CD4-positive, alpha-beta T cell (primary cell): ENCODE data around the gene RXFP4. TPM values are rescaled to one million over a fixed set of nuclear protein-coding genes. Genes with fewer than 3 reads are reported as not detected.
"Not testable (repeated sequence)": the region's sequence is repeated elsewhere in the genome, so short reads cannot be mapped to it uniquely, and the experiment has no call there.

Source experiments
- ATAC-seq: fragments of 200-7000 bp; cut with Tn5 transposase; one replicate; pipeline ENCODE4 v1.10.0; 2022; ENCODE audit warnings: mild to moderate bottlenecking; ENCODE audit not compliant: poor library complexity
- CTCF ChIA-PET: fragments of 350-600 bp; sonication (Branson Sonifier 250); formaldehyde crosslinking; loops from one replicate; lab custom pipeline; 2021; ENCODE audit warnings: antibody characterized with exemption, inconsistent platforms; lab: Charles Lee
- POLR2A ChIA-PET: fragments of 350-600 bp; sonication (Branson Sonifier 250); formaldehyde crosslinking; loops from one replicate; lab custom pipeline; 2021; ENCODE audit warnings: antibody characterized with exemption, inconsistent platforms; lab: Charles Lee
- DNase-seq, 14 experiments: peaks; one replicate each; pipeline ENCODE4 v3.0.0-alpha.2; 2013 to 2020; ENCODE audit warnings: mixed read lengths in 2 of 14
- H3K27ac ChIP-seq, 2 donors: one replicate each; pipeline versions ENCODE4 v1.5.1 to v1.7.0; 2013; ENCODE audit warnings: low read length in 2 of 2, low read depth in 1 of 2, mild to moderate bottlenecking in 1 of 2
- H3K27me3 ChIP-seq, 2 experiments: 1 replicate in 1 of 2; 2 replicates in 1 of 2; pipeline versions ENCODE4 v1.6.1 to v1.7.0; 2013; ENCODE audit warnings: low read length in 2 of 2, control low read depth in 1 of 2, mild to moderate bottlenecking in 1 of 2, moderate library complexity in 1 of 2; ENCODE audit not compliant: insufficient read depth in 2 of 2, control insufficient read depth in 1 of 2
- H3K36me3 ChIP-seq: one replicate; pipeline ENCODE4 v1.6.1; 2013; ENCODE audit warnings: low read length, control low read depth; ENCODE audit not compliant: insufficient read depth
- H3K4me1 ChIP-seq: one replicate; pipeline ENCODE4 v1.6.1; 2013; ENCODE audit warnings: low read length, control low read depth; ENCODE audit not compliant: insufficient read depth
- H3K4me3 ChIP-seq: one replicate; pipeline ENCODE4 v1.5.1; 2013; ENCODE audit warnings: mild to moderate bottlenecking, low read length, moderate library complexity
- H3K9me3 ChIP-seq, 2 experiments: 1 replicate in 1 of 2; 2 replicates in 1 of 2; pipeline versions ENCODE4 v1.6.1 to v1.7.0; 2013; ENCODE audit warnings: low read length in 2 of 2, mild to moderate bottlenecking in 2 of 2, control low read depth in 1 of 2, moderate library complexity in 1 of 2; ENCODE audit not compliant: control insufficient read depth in 1 of 2, insufficient read depth in 1 of 2
- H3K27ac Mint-ChIP-seq: one replicate; pipeline ENCODE4 v1.8.0; 2020; ENCODE audit warnings: mixed read lengths
- H3K27me3 Mint-ChIP-seq: one replicate; pipeline ENCODE4 v1.8.0; 2021; ENCODE audit warnings: mixed read lengths
- H3K36me3 Mint-ChIP-seq: one replicate; pipeline ENCODE4 v1.8.0; 2021; ENCODE audit warnings: low read depth, mixed read lengths
- H3K4me1 Mint-ChIP-seq: one replicate; pipeline ENCODE4 v1.8.0; 2021; ENCODE audit warnings: low read depth, mixed read lengths
- H3K4me3 Mint-ChIP-seq: one replicate; pipeline ENCODE4 v1.8.0; 2020; ENCODE audit warnings: mild to moderate bottlenecking, mixed read lengths
- H3K9me3 Mint-ChIP-seq: one replicate; pipeline ENCODE4 v1.8.0; 2020; ENCODE audit warnings: mixed read lengths
- intact Hi-C, 2 experiments: fragments of 100-400 bp; cut with DNase I in 1 of 2; cut with micrococcal nuclease in 1 of 2; formaldehyde crosslinking; loops; one replicate each; pipeline versions ENCODE4 v1.15.1 to v1.9.0; 2023 to 2025; cut with DNase I, micrococcal nuclease
- total RNA-seq, 174 experiments: library from RNA in 2 of 174; stranded (reverse) in 2 of 174; gene quantifications; one replicate each; pipeline ENCODE4 v1.2.3 and lab custom pipeline; 2021 to 2026
- TF ChIP-seq, protein P1 (sequence below): fragments of 200-600 bp; IDR thresholded peaks from one replicate; pipeline ENCODE4 v1.8.0; 2022; ENCODE audit warnings: antibody characterized with exemption, mild to moderate bottlenecking

RXFP4 gene
- total RNA-seq, 2 experiments from 2014 or later, result not detected

DNA sequence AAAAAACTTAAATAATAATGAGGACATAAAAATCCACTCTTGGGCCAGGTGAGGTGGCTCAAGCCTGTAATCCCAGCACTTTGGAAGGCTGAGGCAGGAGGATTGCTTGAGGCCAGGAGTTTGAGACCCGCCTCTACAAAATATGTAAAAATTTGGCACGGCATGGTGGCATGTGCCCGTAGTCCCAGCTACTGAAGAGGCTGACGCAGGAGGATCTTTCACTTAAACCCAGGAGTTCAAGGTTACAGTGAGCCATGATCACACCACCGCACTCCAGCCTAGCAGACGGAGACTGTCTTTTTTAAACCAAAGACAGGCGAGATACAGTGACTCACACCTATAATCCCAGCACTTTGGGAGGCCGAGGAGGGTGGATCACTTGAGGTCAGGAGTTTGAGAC lies 45.0 kb upstream of the RXFP4 start:
- intact Hi-C loops, result not testable (repeated sequence)

GRCh38 chr1:155897746-155898145 lies 43.7 kb upstream of the RXFP4 start:
- POLR2A ChIA-PET, result no interaction called here
- peaks cover 46% of the 10 kb centered on the region for H3K36me3 Mint-ChIP-seq

More for the DNA sequence above, 45.0 kb upstream of the RXFP4 start:
- ATAC-seq, H3K27ac ChIP-seq, CTCF ChIA-PET, H3K4me3 ChIP-seq, H3K27me3 Mint-ChIP-seq, H3K9me3 ChIP-seq, H3K9me3 Mint-ChIP-seq, H3K27me3 ChIP-seq, H3K27ac Mint-ChIP-seq, H3K4me3 Mint-ChIP-seq, DNase-seq, POLR2A ChIA-PET: not testable (repeated sequence)
- Mint-ChIP-seq H3K36me3 (peaks cover 41% of the 10 kb centered on the region), H3K4me1 (peaks cover 21% of the 10 kb centered on the region)
- Histone ChIP-seq H3K36me3 (peaks cover 42% of the 10 kb centered on the region), H3K4me1 (peaks cover 12% of the 10 kb centered on the region)

DNA sequence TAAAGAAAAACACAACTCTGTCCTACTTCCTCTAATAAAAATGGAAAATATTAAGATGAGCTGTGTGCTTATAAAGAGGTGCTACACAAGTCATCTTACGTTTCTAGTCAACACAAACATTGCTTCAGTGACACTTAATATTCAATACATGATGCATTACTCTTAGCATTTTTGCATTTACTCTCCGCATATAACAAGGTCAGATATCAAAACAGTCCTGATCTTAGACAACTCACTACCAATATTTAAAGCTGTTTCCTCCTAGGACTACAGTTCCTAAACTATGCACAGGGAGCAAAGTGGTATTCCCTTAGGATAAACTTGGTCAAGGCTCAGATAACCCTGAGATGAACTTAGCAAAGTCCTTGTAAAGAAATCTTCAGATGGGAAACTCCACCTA lies 42.5 kb upstream of the RXFP4 start:
- Mint-ChIP-seq H3K36me3 (peaks cover 53% of the 10 kb centered on the region), H3K27ac (peak overlapping the region; percentile 4), H3K27me3 (no peaks in the 10 kb centered on the region), H3K4me3 (no peak overlapping the region), H3K4me1 (peaks cover 7% of the 10 kb centered on the region), H3K9me3 (no peaks in the 10 kb centered on the region)
- Histone ChIP-seq H3K9me3 (no peaks in the 10 kb centered on the region), H3K27ac (no peak overlapping the region), H3K4me1 (peaks cover 1% of the 10 kb centered on the region), H3K4me3 (no peak overlapping the region), H3K27me3 (no peaks in the 10 kb centered on the region), H3K36me3 (peaks cover 54% of the 10 kb centered on the region)
- ATAC-seq (no peak), DNase-seq (no peak)
- POLR2A ChIA-PET, result interaction anchor here (0.5 to 1.0 kb wide), 3 partner anchors 37 to 84 kb away, joined by 3 read pairs; partner anchors contain the start of gene GON4L
- CTCF ChIA-PET, result no interaction called here
- TF ChIP-seq, protein P1, sequence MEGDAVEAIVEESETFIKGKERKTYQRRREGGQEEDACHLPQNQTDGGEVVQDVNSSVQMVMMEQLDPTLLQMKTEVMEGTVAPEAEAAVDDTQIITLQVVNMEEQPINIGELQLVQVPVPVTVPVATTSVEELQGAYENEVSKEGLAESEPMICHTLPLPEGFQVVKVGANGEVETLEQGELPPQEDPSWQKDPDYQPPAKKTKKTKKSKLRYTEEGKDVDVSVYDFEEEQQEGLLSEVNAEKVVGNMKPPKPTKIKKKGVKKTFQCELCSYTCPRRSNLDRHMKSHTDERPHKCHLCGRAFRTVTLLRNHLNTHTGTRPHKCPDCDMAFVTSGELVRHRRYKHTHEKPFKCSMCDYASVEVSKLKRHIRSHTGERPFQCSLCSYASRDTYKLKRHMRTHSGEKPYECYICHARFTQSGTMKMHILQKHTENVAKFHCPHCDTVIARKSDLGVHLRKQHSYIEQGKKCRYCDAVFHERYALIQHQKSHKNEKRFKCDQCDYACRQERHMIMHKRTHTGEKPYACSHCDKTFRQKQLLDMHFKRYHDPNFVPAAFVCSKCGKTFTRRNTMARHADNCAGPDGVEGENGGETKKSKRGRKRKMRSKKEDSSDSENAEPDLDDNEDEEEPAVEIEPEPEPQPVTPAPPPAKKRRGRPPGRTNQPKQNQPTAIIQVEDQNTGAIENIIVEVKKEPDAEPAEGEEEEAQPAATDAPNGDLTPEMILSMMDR, result no peak
- intact Hi-C loops, result no loop called here

More at GRCh38 chr1:155897746-155898145, 43.7 kb upstream of the RXFP4 start:
- intact Hi-C loops, result no loop called here
- Mint-ChIP-seq H3K27me3 (no peaks in the 10 kb centered on the region), H3K4me1 (peaks cover 19% of the 10 kb centered on the region), H3K27ac (no peak overlapping the region), H3K4me3 (no peak overlapping the region), H3K9me3 (no peaks in the 10 kb centered on the region)
- CTCF ChIA-PET, result no interaction called here
- H3K4me3 ChIP-seq, result no peak overlapping the region
- H3K27me3 ChIP-seq, result no peaks in the 10 kb centered on the region
- H3K27ac ChIP-seq, result no peak overlapping the region
- ATAC-seq (no peak), DNase-seq (no peak)
- TF ChIP-seq, protein P1, result no peak
- H3K36me3 ChIP-seq, result peaks cover 48% of the 10 kb centered on the region
- H3K4me1 ChIP-seq, result peaks cover 12% of the 10 kb centered on the region
- H3K9me3 ChIP-seq, result no peaks in the 10 kb centered on the region

GRCh38 chr1:155899683-155900082 lies 41.8 kb upstream of the RXFP4 start:
- TF ChIP-seq, protein P1, result no peak
- Mint-ChIP-seq H3K4me1 (peaks cover 10% of the 10 kb centered on the region), H3K4me3 (no peak overlapping the region), H3K36me3 (peaks cover 61% of the 10 kb centered on the region), H3K27ac (no peak overlapping the region), H3K27me3 (no peaks in the 10 kb centered on the region), H3K9me3 (no peaks in the 10 kb centered on the region)
- Histone ChIP-seq H3K27me3 (no peaks in the 10 kb centered on the region), H3K36me3 (peaks cover 62% of the 10 kb centered on the region), H3K9me3 (no peaks in the 10 kb centered on the region), H3K4me1 (no peaks in the 10 kb centered on the region), H3K4me3 (no peak overlapping the region), H3K27ac (no peak overlapping the region)
- intact Hi-C loops, result no loop called here
- POLR2A ChIA-PET, result interaction anchor here (0.6 to 1.0 kb wide), 2 partner anchors 38 to 42 kb away, joined by 3 to 4 read pairs; partner anchors contain the start of gene GON4L
- CTCF ChIA-PET, result no interaction called here
- no peak for DNase-seq
- no peak for ATAC-seq
